Pulmonary artery endothelial cell (primary cell): Measurements from ENCODE around the gene SGCA. TPM values are rescaled to one million over a fixed set of nuclear protein-coding genes. Genes with fewer than 3 reads are reported as not detected.

Source experiments
- DNase-seq: peaks from one replicate; pipeline ENCODE4 v3.0.0-alpha.2; 2011; ENCODE audit warnings: low read depth, low spot score
- total RNA-seq: library from RNA; depleted of rRNA; stranded (reverse); fragments of >200 nt; gene quantifications from 2 replicates; pipeline ENCODE4 v1.2.3, GENCODE V29; 2014

Gene SGCA
- total RNA-seq, 1 donor from 2014 or later, result not detected

GRCh38 chr17:50207792-50208567 lies 42.2 kb downstream of the SGCA start:
- no peak for DNase-seq

- DNase-seq, result no peak
Observed at GRCh38 chr17:50208611-50209061, 42.8 kb downstream of the SGCA start.

DNA sequence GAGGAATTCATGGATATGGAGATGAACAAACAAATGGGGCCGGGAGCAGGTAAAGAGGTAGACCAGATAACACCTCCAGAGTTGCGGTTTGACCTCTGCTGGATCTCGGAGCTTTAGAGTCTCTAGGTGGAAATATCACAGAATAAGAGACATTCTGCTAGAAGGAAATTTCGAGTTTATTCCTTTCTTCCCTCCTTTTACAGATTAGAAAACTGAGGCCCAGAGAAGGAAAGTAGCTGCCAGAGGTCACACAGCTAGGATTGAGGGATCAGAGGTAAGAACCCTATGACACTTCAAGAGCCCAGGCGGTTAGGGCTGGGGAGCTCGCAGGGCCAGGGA lies 43.3 kb downstream of the SGCA start:
- DNase-seq, result no peak

DNA sequence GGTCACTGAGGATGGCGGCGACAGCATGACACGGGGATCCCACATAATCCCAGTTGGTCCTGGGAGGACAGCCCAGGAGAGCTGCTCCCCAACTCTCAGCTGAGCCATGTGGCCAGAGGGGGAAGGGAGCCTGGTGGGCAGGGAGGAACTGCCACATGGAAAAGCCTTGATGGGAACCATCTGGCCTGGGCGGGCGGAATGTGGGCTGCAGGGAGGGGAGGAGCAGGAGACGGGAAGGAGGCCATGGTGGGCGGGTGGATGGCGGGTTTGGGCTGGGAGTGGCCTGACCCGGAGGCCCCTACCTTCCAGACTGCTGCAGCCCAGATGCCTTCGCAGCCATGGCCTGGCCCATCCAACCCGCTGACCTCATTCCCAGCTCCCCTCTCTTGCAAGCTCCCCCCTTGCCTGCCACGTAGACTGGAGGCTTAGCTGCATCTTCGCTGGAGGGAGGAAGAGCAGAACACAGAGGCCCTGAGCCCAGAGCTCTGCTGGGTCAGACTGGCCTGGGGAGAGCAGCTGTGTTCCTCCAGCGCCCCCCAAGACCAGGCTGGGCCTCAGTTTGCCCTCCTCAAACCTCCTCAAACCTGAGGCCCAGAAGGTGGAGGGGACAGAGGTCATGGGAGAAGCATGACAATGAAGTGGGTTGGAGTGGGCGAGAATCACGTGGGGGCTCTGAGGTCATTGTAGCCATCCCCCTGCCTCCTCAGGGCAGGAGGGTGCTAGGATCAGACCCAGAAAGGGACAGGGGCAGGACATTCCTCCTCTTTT lies 43.9 kb downstream of the SGCA start:
- DNase-seq, result no peak

DNA sequence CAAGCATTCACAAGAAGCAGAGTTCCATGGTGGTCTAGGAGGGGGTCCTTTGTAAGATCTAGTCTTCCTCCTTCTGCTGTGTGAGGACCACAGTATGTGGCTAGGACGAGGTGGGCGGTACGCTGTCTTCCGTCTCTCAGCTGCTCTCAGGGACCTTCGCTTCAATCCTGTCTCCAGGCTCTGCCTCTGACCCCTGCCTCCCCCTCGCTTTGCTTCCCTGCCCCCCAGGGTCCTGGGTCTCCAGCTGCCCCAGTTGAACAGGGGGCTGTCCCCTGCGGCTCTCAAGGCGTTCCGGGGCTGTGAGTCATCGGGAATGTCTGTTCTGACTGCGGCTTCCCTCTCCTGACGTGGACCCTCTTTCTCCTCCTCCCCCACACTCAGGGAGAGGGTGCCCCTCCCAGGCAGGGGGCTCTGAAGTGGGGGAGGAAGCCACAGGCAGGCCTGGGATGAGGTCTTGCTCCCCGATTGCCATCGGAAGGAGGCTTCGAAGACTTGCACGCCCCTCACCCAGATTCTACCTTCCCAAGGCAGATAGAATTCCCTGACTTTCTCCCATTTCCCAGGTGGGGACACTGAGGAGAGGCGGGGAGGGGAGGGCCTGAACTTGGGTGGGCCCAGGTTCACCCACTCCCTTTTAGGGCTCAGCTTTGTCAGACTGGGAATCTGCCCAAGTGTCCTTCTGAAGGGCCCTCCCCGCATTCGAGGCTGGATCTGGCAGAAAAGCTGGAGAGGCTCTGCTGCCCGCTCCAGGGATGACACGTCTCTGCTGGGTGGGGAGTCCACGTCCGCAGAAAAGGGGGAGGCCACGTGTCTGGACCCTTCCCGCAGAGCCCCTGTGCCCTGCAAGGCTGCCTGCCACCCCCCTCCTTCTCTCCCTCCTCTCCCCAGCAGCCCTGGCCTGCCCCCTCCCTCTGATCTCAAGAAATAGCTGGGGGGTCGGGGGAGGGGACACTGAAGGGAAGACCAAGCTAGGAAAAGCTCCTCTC lies 44.7 kb downstream of the SGCA start:
- DNase-seq, result peak; percentile 20

- no peak for DNase-seq
Observed at GRCh38 chr17:50211249-50212120, 45.7 kb downstream of the SGCA start.

DNA sequence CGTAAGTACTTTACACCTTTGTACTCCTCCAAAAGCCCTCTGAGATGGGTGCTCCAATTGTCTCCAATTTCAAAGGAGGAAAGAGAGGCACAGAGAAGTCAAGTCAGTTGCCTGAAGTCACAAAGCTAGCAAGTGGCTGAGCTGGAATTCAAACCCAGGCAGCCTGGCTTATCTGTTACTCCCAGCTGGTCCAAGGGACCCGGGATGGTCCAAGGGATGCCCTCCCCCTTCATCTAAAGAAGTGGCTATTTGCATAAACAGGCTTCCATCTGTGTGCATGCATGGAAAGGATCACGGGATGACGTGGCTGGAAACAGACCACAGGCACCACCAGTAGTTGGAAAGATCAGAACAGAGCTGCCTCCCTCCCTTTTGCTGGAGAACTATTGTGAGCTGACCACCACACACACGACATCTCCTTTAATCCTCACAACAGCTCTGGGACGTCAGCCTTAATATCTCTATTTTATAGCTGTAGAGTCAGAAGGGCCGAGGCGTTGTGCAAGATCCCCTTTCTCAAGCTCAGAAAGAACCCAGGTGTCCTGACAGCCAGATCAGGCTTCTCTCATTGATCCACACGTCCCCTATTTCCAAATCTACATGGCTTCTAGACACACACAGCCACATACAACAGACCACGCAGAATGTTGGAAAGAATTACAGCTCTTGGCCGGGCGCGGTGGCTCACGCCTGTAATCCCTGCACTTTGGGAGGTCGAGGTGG lies 46.5 kb downstream of the SGCA start:
- no peak for DNase-seq

DNA sequence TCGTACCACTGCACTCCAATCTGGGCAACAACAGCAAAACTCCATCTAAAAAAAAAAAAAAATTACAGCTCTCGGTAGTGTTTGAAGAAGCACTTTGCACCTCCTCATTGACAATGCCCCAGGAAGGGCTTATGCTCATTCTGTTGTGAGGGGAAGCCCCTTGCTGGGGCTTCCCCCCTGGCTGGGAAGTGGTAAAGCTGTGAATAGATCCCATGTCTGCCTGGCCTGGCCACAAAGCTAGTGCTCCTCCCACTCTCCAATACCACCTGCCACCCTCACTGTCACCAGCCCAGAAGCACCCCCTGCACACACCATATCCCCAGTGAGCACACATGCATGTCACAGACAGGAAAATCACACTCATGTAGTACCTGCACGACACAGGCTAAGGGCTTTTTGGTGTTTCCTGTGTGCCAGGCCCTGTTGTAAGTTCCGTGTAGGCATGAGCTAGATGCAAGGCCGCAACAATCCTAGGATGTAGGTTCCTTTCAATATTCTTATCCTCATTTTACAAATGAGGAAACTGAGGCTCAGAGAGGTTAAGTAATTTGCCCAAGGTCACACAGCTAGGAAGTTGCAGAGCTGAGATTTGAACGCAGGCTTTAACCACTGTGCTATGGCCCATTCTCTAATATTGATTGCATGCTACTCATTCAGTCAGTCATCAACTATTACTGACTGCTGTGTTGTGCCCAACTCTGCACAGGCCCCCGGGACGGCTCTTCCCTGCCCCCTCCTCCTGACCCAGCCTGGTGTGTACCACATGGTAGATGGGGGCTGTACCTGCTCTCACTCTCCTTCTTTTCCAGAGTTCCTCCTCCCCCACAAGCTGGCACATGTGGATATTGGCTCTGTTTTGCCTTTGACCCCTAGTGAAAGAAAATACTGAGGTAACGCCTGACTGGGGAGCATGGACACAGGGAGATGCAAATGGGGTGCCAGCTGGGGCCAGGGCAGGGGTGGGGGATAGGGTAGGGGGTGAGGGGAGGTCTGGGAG lies 47.5 kb downstream of the SGCA start:
- no peak for DNase-seq

DNA sequence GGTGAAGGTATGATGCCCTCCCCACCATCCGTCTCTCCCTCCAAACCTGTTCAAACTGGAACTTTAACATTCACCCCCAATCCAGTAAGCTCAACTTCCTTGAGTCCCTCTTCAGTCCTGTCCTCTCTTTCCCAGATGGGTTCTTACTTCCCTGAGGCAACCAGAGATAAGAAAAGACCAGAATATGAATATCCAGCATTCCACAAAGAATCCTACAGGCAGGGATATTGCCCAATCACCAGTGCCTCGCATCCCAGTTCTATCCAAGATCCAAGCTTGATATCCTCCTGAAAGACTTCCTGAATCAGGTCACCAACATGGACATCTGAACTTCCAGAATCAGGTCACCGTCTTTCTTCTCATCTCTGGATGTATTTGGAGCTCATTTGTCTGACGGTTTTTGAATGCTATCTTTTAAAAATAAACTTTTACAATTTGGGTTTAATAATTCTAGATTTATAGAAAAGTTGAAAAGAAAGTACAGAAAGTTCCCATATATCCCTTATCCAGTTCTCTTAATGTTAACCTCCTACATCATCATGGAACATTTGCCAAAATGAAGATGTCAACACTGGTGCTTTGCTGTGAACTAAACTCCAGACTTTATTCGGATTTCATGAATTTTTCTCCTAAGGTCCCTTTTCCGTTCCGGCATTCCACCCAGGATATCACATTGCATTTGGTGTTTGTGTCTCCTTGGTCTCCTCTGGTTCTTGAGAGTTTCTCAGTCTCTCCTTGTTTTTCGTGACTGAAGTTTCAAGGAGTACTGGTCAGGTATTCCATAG lies 49.4 kb downstream of the SGCA start:
- DNase-seq, result no peak

DNA sequence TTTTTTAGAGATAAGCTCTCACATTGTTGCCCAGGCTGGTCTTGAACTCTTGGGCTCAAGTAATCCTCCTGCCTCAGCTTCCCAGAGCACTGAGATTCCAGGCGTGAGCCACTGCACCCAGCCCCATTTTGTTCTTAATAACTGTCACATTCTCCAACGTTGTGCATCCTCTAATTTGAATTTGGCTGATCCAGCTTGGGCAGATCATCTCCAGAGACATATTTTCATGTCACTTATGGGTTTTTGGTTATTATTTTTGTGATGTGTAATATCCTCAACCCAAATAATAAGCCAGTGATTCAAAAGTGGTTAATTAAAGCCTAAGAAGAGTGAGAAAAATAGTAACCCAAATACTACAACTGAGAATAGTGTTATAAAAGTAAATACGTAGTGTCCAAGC lies 51.8 kb downstream of the SGCA start:
- DNase-seq, result no peak

DNA sequence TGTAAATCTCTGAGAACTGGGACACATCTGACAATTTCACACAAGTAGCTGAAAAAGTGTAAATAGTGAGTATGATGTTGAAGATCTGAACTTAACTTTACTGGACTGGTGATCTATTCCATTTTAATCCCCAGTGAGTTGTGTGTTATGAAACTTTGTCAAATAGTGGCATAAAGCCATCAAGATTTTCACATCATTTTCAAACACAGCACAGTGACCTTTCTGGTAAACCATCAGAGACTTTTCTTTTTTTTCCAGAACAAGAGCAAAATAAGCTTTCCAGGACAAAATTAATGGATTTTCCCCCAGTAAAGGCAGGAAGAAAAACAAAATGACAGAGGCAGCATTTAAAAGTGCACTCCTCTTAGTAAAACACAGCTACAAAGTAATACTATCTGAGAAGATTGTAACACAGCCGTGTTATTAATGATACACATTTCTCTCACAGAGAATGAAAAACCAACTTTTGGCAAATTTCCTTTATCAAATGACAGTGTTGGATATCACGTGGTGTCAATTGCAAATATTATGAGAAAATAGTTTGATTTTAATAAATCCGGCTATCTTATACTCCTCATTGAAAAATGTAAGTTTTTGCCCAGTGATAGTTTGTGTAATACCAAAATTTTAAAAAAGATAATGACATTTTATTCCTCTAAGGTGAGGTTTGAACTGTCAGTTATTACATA lies 52.4 kb downstream of the SGCA start:
- no peak for DNase-seq

DNA sequence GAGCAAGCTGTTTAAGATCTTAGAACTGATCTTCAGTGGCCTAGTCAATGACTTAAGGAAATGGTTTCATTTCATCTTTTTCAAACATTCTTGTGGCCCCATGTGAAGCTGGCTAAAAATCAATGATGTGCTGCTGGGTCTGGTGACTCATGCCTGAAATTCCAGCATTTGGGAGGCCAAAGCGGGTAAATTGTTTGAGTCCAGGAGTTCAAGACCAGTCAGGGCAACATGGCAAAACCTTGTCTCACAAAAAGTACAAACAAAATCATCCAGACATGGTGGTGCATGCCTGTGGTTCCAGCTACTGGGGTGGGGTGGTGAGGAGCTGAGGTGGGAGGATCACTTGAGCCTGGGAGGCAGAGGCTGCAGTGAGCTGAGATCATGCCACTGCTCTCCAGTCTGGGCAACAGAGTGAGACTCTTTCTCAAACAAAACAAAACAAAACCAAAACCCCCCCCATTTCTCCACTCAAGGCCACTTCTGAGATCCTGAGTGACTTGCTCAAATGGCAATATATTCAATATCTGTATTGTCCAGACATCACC lies 53.0 kb downstream of the SGCA start:
- DNase-seq, result no peak

DNA sequence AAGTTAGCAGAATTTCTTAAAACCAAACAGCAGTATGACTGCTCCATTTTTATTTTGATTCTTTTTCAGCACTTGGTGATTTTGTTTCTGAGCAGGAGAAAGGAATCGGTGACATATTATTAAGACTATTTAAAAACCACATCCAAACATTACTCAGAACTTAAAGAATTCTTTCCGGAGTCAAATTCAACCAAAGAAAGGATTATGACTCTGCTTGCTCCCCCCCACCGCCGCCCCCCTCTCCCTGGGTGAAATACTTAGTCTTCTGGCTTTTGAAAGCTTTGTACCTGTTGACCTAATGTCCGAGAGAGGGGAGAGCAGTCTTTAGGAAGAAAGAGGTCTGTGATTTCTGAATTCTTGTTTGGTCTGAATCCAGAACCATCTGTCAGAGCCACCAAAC lies 53.5 kb downstream of the SGCA start:
- DNase-seq, result no peak

DNA sequence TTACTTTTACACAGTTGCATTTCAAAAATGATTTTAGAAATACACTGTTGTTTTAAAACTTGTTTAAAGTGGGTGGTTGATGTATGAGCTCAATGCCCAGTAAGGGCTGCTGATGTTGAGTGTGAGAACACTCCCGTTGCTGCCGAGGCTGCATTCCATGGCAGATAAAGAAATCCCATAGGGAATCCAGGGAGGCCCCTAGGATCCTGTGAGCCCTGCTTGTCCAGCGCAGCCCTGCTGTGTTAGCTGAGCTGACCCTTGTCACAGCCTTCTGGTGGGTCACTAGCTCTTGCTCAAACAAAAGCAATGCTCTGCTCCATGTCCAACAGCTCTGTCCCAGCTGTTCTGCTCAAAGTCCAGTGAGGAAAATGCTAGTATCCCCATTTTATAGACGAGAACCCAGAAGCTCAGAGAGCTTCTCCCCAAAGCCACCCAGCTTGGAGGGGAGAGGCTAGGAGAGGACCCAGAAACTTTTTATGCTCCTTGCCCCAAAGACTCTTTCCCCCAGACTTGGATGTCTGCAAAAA lies 54.2 kb downstream of the SGCA start:
- DNase-seq, result no peak

DNA sequence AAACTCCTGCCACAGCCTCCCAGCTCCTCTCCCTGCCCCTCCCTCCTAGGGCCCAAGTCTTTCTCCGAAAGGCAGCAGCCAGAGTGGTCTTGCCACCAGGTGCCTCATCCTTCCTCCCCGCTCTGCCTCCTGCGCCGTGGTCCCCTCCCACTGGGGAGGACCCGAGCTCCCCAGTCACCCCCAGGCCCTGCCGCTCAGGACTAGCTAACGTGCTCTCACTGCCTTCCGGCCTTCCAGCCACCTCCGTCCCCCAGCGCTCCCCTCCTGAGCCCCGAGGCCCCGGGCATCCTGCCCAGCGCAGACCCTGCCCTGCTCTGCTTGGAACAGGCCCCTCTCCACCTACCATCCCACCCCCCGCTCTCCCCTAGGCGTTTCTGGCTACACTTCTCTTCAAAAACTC lies 55.0 kb downstream of the SGCA start:
- no peak for DNase-seq

DNA sequence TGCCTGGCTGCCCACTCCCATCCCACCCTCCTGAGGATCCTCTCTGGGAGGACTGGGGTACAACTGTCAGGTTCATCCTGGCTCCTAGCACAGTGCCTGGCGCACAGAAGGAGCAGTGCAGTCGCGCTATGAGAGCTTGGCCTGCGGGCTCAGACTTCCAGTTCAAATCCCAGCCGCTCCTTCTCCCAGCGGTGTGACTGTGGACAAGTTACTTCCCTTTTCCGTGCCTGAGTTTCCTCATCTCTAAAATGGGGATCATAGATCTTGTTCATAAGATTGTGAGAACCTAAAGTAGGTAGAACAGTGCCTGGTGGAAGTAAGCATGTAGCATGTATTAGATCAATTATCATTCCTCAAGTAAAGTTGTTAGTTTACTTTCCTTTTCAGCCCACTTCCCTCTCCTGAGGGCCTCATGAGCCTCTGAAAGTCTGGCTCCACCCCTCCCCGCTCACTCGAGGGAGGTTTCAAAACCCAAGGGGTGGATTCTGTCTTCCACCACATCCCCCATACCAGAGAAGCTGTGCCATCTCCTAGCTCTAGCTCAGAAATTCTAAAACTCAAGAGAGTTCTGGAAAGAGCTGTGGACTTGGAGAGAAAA lies 55.6 kb downstream of the SGCA start:
- no peak for DNase-seq
